HS-27A (cell line): ENCODE measurements around the gene JCAD.
"Not testable (repeated sequence)": the region's sequence is repeated elsewhere in the genome, so short reads cannot be mapped to it uniquely, and the experiment has no call there.

Experiments
- DNase-seq: peaks from one replicate; pipeline ENCODE4 v3.0.0-alpha.2; 2012; ENCODE audit warnings: low read depth, missing footprints

JCAD gene

GRCh38 chr10:29982997-29983648 lies 76.3 kb downstream of the JCAD start:
- DNase-seq, result no peak

- DNase-seq, result no peak
These were observed 77.9 kb downstream of the JCAD start for GRCh38 chr10:29981510-29981909.

GRCh38 chr10:29980084-29980483 lies 79.3 kb downstream of the JCAD start:
- DNase-seq, result no peak

- not testable (repeated sequence) for DNase-seq
These were observed 80.0 kb downstream of the JCAD start for GRCh38 chr10:29979421-29979779.

- no peak for DNase-seq
These were observed 82.2 kb downstream of the JCAD start for GRCh38 chr10:29977171-29977570.

GRCh38 chr10:29976134-29976533 lies 83.3 kb downstream of the JCAD start:
- no peak for DNase-seq

- DNase-seq, result no peak
These were observed 84.6 kb downstream of the JCAD start for GRCh38 chr10:29974773-29975172.

- no peak for DNase-seq
These were observed 85.5 kb downstream of the JCAD start for GRCh38 chr10:29973921-29974320.

- no peak for DNase-seq
These were observed 88.8 kb downstream of the JCAD start for GRCh38 chr10:29970576-29970975.

- no peak for DNase-seq
These were observed 89.4 kb downstream of the JCAD start for GRCh38 chr10:29970012-29970396.

GRCh38 chr10:29969255-29970011 lies 90.0 kb downstream of the JCAD start:
- DNase-seq, result no peak

- no peak for DNase-seq
These were observed 90.8 kb downstream of the JCAD start for GRCh38 chr10:29968585-29968984.

- no peak for DNase-seq
These were observed 93.1 kb downstream of the JCAD start for GRCh38 chr10:29966269-29966668.
